Measurements from ENCODE around the gene ETV3. TPM values are rescaled to one million over a fixed set of nuclear protein-coding genes. Genes with fewer than 3 reads are reported as not detected.

ETV3 gene
- total and polyA plus RNA-seq, 3 donors from 2014 or later: 22.2 to 29.1 (median 28.0) TPM

GRCh38 chr1:157108448-157108847, 29.7 kb downstream of the ETV3 start:
- intact Hi-C loops (cut with DNase I; ENCODE audit: low total_unique reads): no loop called here
- H3K27me3 ChIP-seq: no peaks in the 10 kb centered on the region
- 69 to 74% methylated on average over 6 of the region's 6 CpGs for WGBS, 2 donors

DNA sequence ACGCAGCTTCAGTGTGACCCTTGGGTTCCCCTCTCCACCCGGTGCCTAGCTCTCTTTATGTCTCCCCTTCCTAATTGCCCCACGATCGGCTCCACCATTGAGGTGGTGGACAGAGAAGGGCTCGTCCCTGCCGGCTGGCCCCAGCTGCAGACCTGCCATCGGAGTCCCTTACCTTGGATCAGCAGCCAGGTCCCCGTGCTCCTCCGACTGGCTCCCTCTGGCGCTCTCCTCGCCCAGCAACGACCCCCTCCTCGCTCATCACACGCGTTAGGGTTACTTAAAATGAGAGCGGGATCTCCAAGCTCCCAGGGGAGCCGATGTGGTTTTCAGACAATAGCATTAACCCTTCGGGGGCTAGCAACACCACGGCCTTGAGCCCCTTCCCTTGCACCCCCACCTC, 30.5 kb downstream of the ETV3 start:
- no peaks in the 10 kb centered on the region for H3K36me3 ChIP-seq (ENCODE audit: low read depth, missing control alignments)
- no peak overlapping the region for H3K4me3 ChIP-seq
- H3K9me3 ChIP-seq: no peaks in the 10 kb centered on the region
- WGBS, 2 donors: 38 to 52% methylated on average over 16 to 19 of the region's 19 CpGs
- no peaks in the 10 kb centered on the region for H3K27me3 ChIP-seq
- TF ChIP-seq POLR2A (IDR thresholded peaks at IDR 0.05) (no peak), CTCF (IDR thresholded peaks at IDR 0.05) (no peak)
- no peaks in the 10 kb centered on the region for H3K4me1 ChIP-seq
- intact Hi-C loops (cut with DNase I; ENCODE audit: low total_unique reads): no loop called here
- no peak for DNase-seq
- H3K27ac ChIP-seq: no peak overlapping the region

More at GRCh38 chr1:157108448-157108847, 29.7 kb downstream of the ETV3 start:
- Histone ChIP-seq H3K9me3 (no peaks in the 10 kb centered on the region), H3K27ac (no peak overlapping the region), H3K4me1 (no peaks in the 10 kb centered on the region), H3K36me3 (ENCODE audit: low read depth, missing control alignments) (no peaks in the 10 kb centered on the region), H3K4me3 (no peak overlapping the region)
- DNase-seq: no peak
- TF ChIP-seq CTCF (IDR thresholded peaks at IDR 0.05) (no peak), POLR2A (IDR thresholded peaks at IDR 0.05) (no peak)

DNA sequence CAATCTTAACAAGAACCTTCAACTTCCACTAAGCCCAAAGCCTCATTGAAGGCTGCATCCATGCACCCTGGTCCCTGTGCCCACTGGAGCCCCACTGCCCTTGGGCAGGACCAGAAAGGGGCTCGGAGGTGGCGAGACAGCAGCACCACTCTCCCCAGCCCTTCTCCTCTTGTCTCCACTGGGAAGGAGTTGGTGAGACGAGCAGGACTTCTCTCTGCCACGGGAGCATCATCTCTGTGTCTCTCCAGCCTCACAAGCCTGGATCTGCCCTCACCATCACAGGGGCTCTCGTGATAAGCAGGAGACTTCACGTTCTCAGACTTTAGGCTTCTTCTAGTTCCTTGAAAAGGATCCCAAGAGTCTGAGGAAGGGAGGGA, 31.4 kb downstream of the ETV3 start:
- no peak for DNase-seq
- Histone ChIP-seq H3K27me3 (no peaks in the 10 kb centered on the region), H3K27ac (no peak overlapping the region), H3K9me3 (no peaks in the 10 kb centered on the region), H3K4me1 (no peaks in the 10 kb centered on the region), H3K4me3 (no peak overlapping the region), H3K36me3 (ENCODE audit: low read depth, missing control alignments) (no peaks in the 10 kb centered on the region)
- TF ChIP-seq CTCF (IDR thresholded peaks at IDR 0.05) (no peak), POLR2A (IDR thresholded peaks at IDR 0.05) (no peak)
- intact Hi-C loops (cut with DNase I; ENCODE audit: low total_unique reads): no loop called here
- 71 to 75% methylated on average over 6 of the region's 6 CpGs for WGBS, 2 donors

DNA sequence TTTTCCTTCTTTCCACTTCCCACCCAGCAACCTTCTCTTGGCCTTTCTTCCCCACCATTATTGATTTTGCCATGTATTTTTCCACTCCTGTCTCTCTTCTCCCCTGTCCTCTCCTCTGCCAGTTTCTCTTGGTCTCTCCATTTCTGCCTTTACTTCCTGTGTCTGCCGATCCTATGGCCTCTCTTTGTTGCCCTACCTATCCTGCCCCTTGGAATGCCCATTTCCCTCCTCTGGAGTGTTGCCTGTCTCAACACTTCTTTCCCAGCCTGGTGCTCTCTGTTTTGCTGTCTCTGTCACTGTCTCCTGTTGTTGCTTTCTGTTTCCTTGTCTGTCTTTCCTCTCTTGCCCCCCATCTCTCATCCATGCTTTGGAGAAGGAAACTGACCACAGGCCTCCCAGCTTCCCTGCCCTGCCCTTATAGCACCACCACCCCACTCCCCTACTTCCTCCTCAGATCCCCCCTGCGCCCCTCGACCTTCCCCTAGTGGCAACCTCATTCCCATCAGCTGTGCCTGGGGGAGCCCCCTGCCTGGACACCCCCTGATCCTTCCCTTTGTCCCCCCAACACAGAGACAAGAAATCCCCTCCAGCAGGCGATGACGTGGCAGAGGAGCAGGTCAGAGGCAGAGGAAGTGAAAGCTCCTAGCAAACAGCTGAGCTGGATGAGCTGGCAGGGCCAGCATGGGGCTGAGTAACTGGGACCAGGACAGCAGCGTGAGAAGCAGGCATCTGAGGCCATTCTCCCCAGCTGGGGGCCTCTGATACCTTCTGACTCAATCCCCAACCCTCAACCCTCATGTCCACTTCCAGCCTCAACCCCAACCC, 32.0 kb downstream of the ETV3 start:
- no peaks in the 10 kb centered on the region for H3K27me3 ChIP-seq
- DNase-seq: no peak
- no peaks in the 10 kb centered on the region for H3K36me3 ChIP-seq (ENCODE audit: low read depth, missing control alignments)
- H3K4me1 ChIP-seq: no peaks in the 10 kb centered on the region
- intact Hi-C loops (cut with DNase I; ENCODE audit: low total_unique reads): no loop called here
- no peak overlapping the region for H3K4me3 ChIP-seq
- no peaks in the 10 kb centered on the region for H3K9me3 ChIP-seq
- no peak overlapping the region for H3K27ac ChIP-seq
- TF ChIP-seq CTCF (IDR thresholded peaks at IDR 0.05) (no peak), POLR2A (IDR thresholded peaks at IDR 0.05) (no peak)
- WGBS, 2 donors: 71 to 75% methylated on average over 5 to 6 of the region's 6 CpGs
